ENCODE data around the gene ELOVL1. TPM values are rescaled to one million over a fixed set of nuclear protein-coding genes. Genes with fewer than 3 reads are reported as not detected.

Gene ELOVL1
- total RNA-seq, 2 donors from 2014 or later = 24.4 to 28.3 TPM

GRCh38 chr1:43327549-43328292 is 40.1 kb downstream of the ELOVL1 start:
- Histone ChIP-seq H3K27me3 (ENCODE audit: control insufficient read depth, insufficient read depth, low read length, poor library complexity, severe bottlenecking) (no peaks in the 10 kb centered on the region), H3K4me3 (ENCODE audit: low read length) (peak overlapping the region; percentile 42), H3K9me3 (ENCODE audit: control insufficient read depth, low read length) (peaks cover 33% of the 10 kb centered on the region), H3K4me1 (ENCODE audit: control insufficient read depth, insufficient read depth, low read length) (no peaks in the 10 kb centered on the region), H3K36me3 (ENCODE audit: control insufficient read depth, insufficient read depth, low read length) (no peaks in the 10 kb centered on the region), H3K27ac (ENCODE audit: low read depth, low read length) (no peak overlapping the region), H3K9ac (ENCODE audit: extremely low read depth, low read length, poor library complexity, severe bottlenecking) (no peak overlapping the region)
- no peak overlapping the region for H3K27ac Mint-ChIP-seq
- peaks cover 23% of the 10 kb centered on the region for H3K4me1 Mint-ChIP-seq
- TF ChIP-seq, protein P1, sequence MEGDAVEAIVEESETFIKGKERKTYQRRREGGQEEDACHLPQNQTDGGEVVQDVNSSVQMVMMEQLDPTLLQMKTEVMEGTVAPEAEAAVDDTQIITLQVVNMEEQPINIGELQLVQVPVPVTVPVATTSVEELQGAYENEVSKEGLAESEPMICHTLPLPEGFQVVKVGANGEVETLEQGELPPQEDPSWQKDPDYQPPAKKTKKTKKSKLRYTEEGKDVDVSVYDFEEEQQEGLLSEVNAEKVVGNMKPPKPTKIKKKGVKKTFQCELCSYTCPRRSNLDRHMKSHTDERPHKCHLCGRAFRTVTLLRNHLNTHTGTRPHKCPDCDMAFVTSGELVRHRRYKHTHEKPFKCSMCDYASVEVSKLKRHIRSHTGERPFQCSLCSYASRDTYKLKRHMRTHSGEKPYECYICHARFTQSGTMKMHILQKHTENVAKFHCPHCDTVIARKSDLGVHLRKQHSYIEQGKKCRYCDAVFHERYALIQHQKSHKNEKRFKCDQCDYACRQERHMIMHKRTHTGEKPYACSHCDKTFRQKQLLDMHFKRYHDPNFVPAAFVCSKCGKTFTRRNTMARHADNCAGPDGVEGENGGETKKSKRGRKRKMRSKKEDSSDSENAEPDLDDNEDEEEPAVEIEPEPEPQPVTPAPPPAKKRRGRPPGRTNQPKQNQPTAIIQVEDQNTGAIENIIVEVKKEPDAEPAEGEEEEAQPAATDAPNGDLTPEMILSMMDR (conservative IDR thresholded peaks at IDR 0.05) = no peak
- H3K36me3 Mint-ChIP-seq (ENCODE audit: low read depth) = no peaks in the 10 kb centered on the region
- H3K27me3 Mint-ChIP-seq (ENCODE audit: insufficient read depth) = no peaks in the 10 kb centered on the region
- DNase-seq = no peak
- no CpG with 5 or more reads among the region's 1 CpG for WGBS, 2 experiments (ENCODE audit: insufficient coverage in 1 of 2, insufficient read length in 1 of 2)
- no peak overlapping the region for H3K4me3 Mint-ChIP-seq
- H3K9me3 Mint-ChIP-seq = peaks cover 35% of the 10 kb centered on the region

GRCh38 chr1:43325381-43325780 is 42.4 kb downstream of the ELOVL1 start:
- Histone ChIP-seq H3K4me1 (ENCODE audit: control insufficient read depth, insufficient read depth, low read length) (no peaks in the 10 kb centered on the region), H3K36me3 (ENCODE audit: control insufficient read depth, insufficient read depth, low read length) (no peaks in the 10 kb centered on the region), H3K4me3 (ENCODE audit: low read length) (no peak overlapping the region), H3K9me3 (ENCODE audit: control insufficient read depth, low read length) (peaks cover 33% of the 10 kb centered on the region), H3K27ac (ENCODE audit: low read depth, low read length) (no peak overlapping the region), H3K9ac (ENCODE audit: extremely low read depth, low read length, poor library complexity, severe bottlenecking) (no peak overlapping the region), H3K27me3 (ENCODE audit: control insufficient read depth, insufficient read depth, low read length, poor library complexity, severe bottlenecking) (no peaks in the 10 kb centered on the region)
- Mint-ChIP-seq H3K9me3 (peaks cover 35% of the 10 kb centered on the region), H3K27ac (no peak overlapping the region), H3K4me1 (peaks cover 18% of the 10 kb centered on the region), H3K27me3 (ENCODE audit: insufficient read depth) (no peaks in the 10 kb centered on the region), H3K36me3 (ENCODE audit: low read depth) (no peaks in the 10 kb centered on the region), H3K4me3 (no peak overlapping the region)
- DNase-seq = no peak
- TF ChIP-seq, protein P1 (conservative IDR thresholded peaks at IDR 0.05) = no peak

DNA sequence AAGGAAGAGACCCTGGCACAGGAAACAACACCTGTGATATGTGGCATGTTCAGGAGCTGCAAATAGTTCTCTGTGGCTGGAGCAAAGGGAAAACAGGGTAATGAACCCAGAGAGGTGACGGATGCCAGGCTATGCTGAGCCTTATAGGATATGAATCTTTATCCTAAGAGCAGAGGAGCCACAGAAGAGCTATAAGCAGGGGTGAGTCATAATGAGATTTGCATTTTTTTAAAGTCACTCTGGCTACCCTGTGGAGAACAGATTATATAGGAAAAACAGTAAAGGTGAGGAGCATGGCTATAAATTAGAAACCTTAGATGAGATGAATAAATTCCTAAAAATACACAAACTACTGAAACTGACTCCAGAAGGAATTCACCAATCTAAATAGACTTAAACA is 43.0 kb downstream of the ELOVL1 start:
- H3K4me1 Mint-ChIP-seq = peaks cover 14% of the 10 kb centered on the region
- no peak overlapping the region for H3K27ac Mint-ChIP-seq
- H3K9ac ChIP-seq (ENCODE audit: extremely low read depth, low read length, poor library complexity, severe bottlenecking) = no peak overlapping the region
- peaks cover 35% of the 10 kb centered on the region for H3K9me3 Mint-ChIP-seq
- H3K4me1 ChIP-seq (ENCODE audit: control insufficient read depth, insufficient read depth, low read length) = no peaks in the 10 kb centered on the region
- no peak overlapping the region for H3K4me3 Mint-ChIP-seq
- no peak overlapping the region for H3K27ac ChIP-seq (ENCODE audit: low read depth, low read length)
- DNase-seq = no peak
- no peak overlapping the region for H3K4me3 ChIP-seq (ENCODE audit: low read length)
- peaks cover 33% of the 10 kb centered on the region for H3K9me3 ChIP-seq (ENCODE audit: control insufficient read depth, low read length)
- no peaks in the 10 kb centered on the region for H3K36me3 Mint-ChIP-seq (ENCODE audit: low read depth)
- H3K27me3 Mint-ChIP-seq (ENCODE audit: insufficient read depth) = no peaks in the 10 kb centered on the region
- WGBS, 2 experiments (ENCODE audit: insufficient coverage in 1 of 2, insufficient read length in 1 of 2) = 89 to 100% methylated on average over 1 of the region's 1 CpG
- no peaks in the 10 kb centered on the region for H3K27me3 ChIP-seq (ENCODE audit: control insufficient read depth, insufficient read depth, low read length, poor library complexity, severe bottlenecking)
- TF ChIP-seq, protein P1 (conservative IDR thresholded peaks at IDR 0.05) = no peak
- H3K36me3 ChIP-seq (ENCODE audit: control insufficient read depth, insufficient read depth, low read length) = no peaks in the 10 kb centered on the region

Data from endodermal cell (in vitro differentiated cells).